Activated CD4-positive, CD25-positive, alpha-beta regulatory T cell treated with anti-CD3 and anti-CD28 coated beads, Interleukin-2, amount 50 U/mL, for 24 hours (primary cell): Measurements from ENCODE around the gene NPFFR2.
"Not testable (repeated sequence)": the region's sequence is repeated elsewhere in the genome, so short reads cannot be mapped to it uniquely, and the experiment has no call there.

Experiments
- ATAC-seq, 2 donors: fragments of 150-1000 bp; cut with Tn5 transposase; one replicate each; pipeline ENCODE4 v1.10.0; 2021; ENCODE audit warnings: mild to moderate bottlenecking in 1 of 2, moderate library complexity in 1 of 2

NPFFR2 gene

DNA sequence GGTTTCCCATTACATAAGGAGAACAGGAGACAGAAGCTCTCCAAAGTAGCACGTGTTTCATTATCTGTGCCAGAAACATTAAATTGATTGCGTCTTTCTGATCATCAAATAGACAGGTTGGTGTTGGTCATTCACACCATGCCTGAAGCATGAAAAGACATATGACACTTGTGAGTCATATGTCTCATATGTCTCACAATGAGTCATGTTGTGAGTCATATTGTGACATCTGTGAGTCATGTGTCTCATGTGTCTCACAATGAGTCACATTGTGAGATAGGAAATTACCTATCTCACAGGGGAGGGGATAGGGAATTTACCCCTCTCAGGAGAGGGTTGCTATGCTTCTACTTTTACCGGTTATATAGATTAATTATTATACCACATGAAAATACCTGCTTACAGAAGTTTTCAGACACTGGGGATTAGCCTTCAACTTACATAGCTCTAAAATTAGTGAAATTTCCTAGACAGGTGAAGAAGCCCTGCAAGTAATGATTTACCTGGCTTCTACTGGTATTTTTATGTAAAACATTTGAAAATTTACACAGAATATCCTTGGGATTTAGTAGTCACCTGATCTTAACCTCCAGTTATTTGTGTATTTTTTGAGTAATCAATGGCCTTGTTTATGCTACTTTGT, 80.8 kb downstream of the NPFFR2 start:
- peak; percentile 85 to 89 for ATAC-seq

DNA sequence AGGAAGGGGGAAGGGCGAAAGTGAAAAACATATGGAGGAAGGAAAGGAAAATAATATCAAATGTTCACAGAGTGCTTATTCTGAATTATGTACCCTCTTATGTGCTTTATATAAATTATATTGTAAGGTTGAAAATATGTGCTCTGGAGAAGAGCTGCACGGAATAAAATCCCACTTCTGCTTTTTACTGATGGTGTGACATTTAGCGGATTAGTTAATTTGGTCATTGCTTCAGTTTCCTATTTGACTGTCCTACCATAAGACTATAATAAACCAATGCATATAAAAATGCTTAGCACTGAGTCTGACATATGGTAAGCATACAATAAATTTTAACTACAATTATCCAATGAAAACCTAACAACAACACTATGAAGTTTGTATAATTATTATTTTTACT, 86.2 kb downstream of the NPFFR2 start:
- no peak for ATAC-seq

DNA sequence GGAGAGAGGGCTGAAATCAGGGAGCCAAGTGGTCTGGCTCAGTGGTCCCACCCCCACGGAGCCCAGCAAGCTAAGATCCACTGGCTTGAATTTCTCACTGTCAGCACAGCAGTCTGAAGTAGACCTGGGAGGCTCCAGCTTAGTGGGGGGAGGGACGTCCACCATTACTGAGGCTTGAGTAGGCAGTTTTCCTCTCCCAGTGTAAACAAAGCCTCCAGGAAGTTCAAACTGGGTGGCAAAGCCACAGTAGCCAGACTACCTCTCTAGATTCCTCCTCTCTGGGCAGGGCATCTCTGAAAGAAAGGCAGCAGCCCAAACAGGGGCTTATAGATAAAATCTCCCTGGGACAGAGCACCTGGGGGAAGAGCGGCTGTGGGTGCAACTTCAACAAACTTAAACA, 88.1 kb downstream of the NPFFR2 start:
- ATAC-seq = no peak

DNA sequence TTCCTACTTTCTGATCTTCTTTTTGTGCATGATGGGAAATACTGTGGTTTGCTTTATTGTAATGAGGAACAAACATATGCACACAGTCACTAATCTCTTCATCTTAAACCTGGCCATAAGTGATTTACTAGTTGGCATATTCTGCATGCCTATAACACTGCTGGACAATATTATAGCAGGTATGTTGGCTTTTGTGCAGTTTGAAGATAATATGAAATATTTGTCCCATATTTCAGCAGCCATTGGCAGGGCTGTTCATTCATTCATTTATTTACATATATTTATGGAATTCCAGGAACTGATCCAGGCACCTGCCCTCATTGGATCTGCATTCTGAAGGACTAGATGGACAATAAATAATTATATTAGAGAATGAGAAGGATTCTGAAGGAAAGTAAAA, 96.9 kb downstream of the NPFFR2 start:
- ATAC-seq = no peak

GRCh38 chr4:72136429-72136828, 104.6 kb downstream of the NPFFR2 start:
- no peak for ATAC-seq

- not testable (repeated sequence) for ATAC-seq
Observed at GRCh38 chr4:72139997-72140396, 108.2 kb downstream of the NPFFR2 start.

DNA sequence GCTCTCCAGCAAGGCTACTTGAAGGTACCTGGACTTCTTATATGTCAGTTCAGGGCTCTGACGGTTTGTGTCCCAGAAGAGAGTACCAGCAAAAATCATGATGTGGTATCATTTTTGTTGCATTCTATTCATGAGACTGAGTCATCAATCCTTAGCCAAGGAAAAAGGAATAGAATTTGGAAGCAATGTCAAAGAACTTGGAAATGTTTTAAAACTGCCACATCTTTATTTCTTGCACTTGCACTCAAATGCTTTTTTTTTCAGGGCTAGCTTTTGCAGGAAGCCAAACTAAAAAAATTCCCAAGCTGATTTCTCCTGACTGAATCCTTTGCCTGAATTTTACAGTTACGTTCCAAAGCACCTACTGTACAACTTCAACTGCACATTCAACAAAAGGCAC, 112.4 kb downstream of the NPFFR2 start:
- no peak for ATAC-seq

- no peak for ATAC-seq
Observed at GRCh38 chr4:72152731-72153130, 120.9 kb downstream of the NPFFR2 start.

- not testable (repeated sequence) for ATAC-seq
Observed at GRCh38 chr4:72153634-72154033, 121.8 kb downstream of the NPFFR2 start.

- ATAC-seq = not testable (repeated sequence)
Observed at GRCh38 chr4:72169285-72169684, 137.5 kb downstream of the NPFFR2 start.

GRCh38 chr4:72169861-72170260, 138.1 kb downstream of the NPFFR2 start:
- ATAC-seq = no peak

DNA sequence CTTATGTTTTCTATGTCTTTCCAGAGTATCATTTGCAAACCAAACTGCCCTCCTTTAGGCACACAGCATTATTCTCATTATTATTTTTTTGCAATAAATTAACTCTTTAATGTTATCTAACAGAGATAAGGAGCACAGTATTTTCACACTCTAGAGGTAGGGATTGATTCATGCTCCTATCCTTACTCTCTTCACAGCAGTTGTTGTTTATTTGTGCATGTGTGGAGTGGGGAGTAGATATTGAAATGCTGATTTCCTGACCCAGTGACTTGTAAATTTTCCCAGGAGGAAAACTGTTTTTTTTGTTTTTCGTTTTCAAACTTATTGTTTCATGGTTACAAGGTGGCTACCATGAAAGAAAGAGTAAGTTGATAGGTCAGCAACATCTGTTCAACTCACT, 140.0 kb downstream of the NPFFR2 start:
- no peak for ATAC-seq

DNA sequence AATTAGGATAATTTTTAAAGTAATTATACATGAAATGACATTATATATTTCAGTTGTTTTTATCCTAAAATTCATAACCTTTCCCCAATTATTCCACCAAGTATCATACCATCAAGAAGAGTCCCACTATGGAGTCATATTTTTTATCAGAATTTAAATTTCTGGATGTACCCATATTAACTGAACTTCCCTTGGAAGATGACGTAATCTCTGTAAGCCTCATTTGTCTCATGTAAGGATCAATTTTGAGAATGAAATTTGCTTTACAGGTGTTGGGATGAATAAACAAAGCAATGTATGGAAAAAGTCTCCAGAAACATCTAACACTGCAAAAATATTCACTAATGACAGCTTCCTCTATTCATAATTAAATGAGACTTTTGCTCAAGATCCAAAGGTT, 147.5 kb downstream of the NPFFR2 start:
- ATAC-seq = no peak

GRCh38 chr4:72186714-72187113, 154.9 kb downstream of the NPFFR2 start:
- no peak for ATAC-seq

DNA sequence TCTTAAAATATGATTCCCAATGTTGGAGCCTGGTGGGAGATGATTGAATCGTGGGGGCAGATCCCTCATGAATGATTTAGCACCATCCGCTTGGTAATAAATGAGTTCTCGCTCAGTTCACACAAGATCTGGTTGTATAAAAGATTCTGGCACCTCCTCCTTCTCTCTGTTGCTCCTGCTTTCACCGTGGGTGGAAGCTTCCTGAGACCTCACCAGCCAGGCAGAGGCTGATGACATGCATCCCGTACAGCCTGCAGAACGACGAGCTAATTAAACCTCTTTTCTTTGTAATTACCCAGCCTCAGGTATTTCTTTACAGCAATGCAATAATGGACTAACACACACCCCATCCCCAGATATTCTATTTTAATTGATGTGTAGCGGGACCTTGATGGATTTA, 162.2 kb downstream of the NPFFR2 start:
- no peak for ATAC-seq

DNA sequence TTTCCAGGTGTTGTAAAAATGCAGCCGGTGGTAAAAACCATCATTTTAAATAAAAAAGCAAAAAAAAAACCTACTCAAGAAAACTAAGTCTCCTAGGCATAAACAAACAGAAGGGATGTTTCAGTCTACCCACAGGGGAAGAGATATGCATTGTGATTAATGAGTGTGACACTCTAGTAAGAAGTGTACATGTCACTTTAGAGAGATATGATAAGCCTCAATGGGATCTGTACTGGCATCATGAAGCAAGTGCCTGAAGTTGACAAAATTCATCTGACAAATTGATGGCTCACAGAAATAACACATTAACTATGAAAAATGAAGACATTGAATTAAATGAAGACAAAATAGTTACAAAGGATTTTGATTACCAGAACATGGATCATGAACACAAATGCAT, 162.7 kb downstream of the NPFFR2 start:
- ATAC-seq = no peak
